NCI-H774 (cell line): ENCODE measurements around the gene SRD5A1.

ENCODE experiments used
- DNase-seq: peaks from one replicate; lab custom pipeline; 2025; lab: John Stamatoyannopoulos, UW

SRD5A1 gene

GRCh38 chr5:6712577-6713273 lies 79.5 kb downstream of the SRD5A1 start:
- peak; percentile 99 for DNase-seq

- DNase-seq, result no peak
These were observed 80.3 kb downstream of the SRD5A1 start, which contains the start of gene TENT4A for GRCh38 chr5:6713274-6714225. Gene TENT4A (plus strand): TSS chr5:6713432. CDS start chr5:6713984, 552 bp downstream.

GRCh38 chr5:6714226-6715041 lies 81.2 kb downstream of the SRD5A1 start:
- DNase-seq, result peak; percentile 26

DNA sequence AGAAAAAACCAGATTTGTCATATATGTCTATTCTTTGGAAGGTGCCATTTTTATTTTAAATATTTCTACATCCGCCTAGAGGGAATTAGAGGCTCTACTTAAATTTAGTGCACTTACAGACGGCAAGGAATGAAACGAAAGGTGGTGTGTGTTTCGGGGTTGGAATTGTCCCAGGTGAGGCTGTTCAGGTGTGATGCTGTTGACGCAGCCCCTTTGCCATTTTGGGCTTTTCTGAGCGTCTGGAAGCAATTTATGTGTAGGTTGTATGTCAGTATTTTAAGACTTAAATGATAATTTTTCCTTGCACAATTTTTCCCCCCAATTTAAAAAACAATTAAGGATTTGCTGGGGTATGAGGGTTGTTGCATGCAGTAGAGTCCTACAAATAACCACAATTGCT lies 82.0 kb downstream of the SRD5A1 start:
- DNase-seq, result no peak

DNA sequence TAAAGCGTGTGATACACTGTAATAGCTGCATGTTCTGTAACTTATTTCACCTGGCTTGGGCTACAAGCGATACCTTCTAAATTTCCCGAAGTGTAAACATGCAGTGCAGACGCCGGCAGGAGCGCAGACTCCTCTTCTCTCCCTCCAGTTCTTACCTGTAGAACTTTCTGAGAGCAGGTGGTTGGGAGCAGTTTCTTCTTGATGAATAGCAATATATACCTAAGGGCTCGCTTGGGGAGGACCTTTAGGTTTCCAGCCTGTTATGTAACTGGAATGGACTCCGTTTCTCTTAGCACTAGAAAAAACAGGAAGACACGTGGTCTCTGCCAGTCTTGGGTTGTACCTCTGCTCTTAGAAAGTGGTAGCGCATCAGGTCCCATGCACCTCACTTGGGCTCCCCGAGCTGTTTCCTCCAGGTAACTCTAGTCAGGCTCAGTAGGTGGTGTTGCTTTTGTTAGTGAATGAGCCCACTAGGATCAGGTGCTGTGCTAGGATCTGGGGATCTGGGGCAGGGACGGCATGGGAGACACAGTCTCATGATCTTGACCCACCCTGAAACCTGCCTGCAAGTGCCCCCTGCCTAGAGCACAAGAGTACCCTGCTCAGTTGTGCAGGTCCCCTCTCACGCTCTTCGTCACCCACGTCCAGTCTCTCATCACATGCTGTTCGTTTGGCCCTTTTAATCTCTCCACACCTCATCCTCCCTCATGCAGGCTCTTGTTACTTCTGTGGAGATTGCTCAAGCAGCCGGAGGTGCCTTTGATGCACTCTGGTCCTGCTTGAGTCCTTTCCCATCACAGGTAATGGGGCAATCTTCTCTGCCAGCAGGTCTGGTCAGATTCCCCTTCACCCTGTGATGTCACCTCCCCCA lies 82.8 kb downstream of the SRD5A1 start:
- no peak for DNase-seq

- DNase-seq, result no peak
These were observed 83.4 kb downstream of the SRD5A1 start for GRCh38 chr5:6716629-6717149.

- no peak for DNase-seq
These were observed 84.0 kb downstream of the SRD5A1 start for GRCh38 chr5:6717247-6717646.

- no peak for DNase-seq
These were observed 84.4 kb downstream of the SRD5A1 start for GRCh38 chr5:6717687-6718086.

DNA sequence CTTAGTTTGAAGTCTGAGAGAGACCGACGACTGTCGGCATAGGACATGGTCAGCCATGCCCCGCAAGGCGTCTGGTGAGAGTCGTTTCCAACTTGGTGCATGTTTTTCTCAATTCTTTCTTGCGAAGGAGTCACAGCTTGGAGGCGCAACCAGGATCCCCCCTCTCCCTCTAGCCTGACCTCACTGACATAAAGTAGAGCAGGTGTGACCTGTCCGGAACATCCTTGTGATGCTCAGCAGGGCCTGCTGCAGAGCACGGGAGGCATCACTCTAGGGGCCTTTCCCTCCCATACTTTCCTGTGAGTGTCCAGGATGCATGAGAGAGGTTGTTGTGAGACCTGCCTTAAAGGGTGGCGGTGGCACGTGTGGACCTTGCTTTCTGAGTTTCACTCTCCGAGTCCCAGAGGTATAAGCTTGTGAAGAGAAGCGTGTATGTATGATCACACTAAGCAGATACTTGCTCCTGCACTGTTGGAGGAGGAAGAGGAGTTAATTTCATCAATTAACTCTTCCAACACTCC lies 85.0 kb downstream of the SRD5A1 start:
- DNase-seq, result no peak

- no peak for DNase-seq
These were observed 85.5 kb downstream of the SRD5A1 start for GRCh38 chr5:6718718-6719117.

DNA sequence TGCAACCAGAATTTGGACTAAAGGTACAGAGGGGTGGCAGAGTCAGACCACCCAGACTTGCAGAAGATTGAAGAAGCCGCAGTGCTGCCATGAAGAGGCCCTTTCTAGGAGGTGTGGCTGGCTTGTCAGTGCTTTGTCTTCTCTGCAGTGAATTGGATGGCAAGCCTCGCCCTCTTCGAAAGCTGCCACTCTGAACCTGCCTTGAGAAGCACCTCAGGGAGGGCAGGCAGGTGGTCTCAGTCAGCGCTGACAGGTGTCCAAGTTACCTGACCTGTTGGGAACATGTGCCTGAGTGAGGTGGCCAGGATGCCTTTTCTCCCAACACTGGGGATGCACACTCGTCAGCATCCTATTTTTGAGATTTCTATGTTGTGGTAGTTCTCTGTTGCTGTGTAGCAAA lies 86.2 kb downstream of the SRD5A1 start:
- no peak for DNase-seq

- DNase-seq, result no peak
These were observed 86.8 kb downstream of the SRD5A1 start for GRCh38 chr5:6719896-6720560.

GRCh38 chr5:6720561-6720921 lies 87.3 kb downstream of the SRD5A1 start:
- DNase-seq, result no peak

DNA sequence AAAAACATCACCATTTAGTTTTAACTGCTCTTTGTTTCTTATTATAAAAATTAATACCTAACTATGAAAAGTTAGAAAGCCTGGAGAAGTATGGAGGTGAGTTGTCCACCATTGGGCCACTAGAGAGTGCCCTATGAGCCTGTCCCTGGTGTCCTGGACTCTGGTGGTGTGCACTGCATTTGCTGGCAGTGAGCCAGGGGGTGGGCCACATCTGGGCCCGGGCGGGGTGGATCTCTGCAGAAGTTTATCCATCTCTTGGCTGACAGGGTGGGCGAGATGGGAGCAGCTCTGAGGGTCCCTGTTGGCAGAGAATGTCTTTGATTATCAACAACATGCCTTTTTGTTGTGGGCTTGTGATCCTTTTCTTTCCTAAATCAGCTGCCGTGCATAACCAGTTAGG lies 88.2 kb downstream of the SRD5A1 start:
- DNase-seq, result no peak

DNA sequence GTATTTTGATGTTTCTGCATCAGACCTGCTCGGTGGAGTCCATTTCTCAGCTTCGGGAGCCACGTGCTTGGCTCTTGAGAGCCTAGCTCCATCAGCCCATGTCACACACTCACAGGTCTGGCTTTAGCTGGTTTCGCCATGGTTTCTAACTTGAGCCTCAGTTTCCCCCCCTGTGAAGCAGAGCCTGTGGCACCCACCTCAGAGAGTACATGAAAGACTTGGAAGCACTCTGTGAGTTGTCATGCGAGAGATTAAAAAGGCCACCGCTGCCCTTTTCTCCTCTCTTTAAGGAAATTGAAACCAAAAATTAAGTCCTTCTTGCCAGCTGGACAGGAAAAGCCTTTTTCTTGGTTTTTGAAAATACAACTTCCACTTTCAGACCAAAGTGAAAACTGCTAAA lies 88.8 kb downstream of the SRD5A1 start:
- no peak for DNase-seq

DNA sequence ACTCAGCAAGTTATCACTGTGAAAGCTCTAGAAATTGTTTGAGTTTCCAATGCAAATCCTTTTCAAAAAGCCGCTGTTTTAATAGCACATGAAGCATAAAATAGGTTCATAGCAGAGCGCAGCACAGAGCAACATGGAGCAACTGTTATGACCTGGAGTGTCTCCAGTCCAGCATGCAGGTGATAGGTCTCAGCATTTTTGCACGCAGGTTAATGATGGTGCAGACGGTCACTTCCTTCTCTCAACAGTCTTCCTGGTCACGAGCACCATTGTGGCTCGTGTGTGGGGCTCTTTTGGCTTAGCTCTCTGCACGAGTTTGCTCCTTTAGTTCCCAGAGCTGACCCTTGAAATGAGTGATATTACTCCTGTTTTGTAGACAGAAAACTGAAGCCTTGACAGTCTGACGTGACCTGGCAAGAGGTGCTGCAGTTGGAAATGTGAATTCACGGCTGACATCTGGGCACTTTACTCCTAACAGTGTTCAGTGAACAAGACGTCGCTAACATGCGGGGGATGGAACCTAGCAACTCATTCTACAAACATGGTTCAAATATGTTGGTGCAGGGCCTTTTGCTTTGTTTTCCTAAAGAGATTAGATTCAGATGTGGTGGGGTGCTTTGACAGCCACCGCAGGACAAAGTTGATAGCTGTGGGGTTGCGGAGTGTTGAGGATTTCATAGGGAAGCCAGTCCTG lies 90.0 kb downstream of the SRD5A1 start:
- no peak for DNase-seq

GRCh38 chr5:6723816-6724300 lies 90.6 kb downstream of the SRD5A1 start:
- no peak for DNase-seq
